K562 (cell line): ENCODE measurements around the gene FILIP1L. TPM values are rescaled to one million over a fixed set of nuclear protein-coding genes. Genes with fewer than 3 reads are reported as not detected.

Experiments
- ATF4 ChIP-seq: fragments of 450-650 bp; formaldehyde crosslinking; IDR thresholded peaks from 2 replicates; pipeline ENCODE4 v1.4.0; 2022; ENCODE audit warnings: mild to moderate bottlenecking, moderate library complexity
- DACH1 ChIP-seq: fragments of 450-650 bp; IDR thresholded peaks from 2 replicates; pipeline ENCODE4 v1.6.1; 2018; ENCODE audit not compliant: partially characterized antibody
- GTF2E2 ChIP-seq: fragments of 200-800 bp; sonication (Bioruptor generic); IDR thresholded peaks from 2 replicates; pipeline ENCODE4 v1.6.1; 2016; ENCODE audit warnings: missing genetic modification characterization, missing compliant biosample characterization
- ILK ChIP-seq: fragments of 450-650 bp; IDR thresholded peaks from 2 replicates; pipeline ENCODE4 v1.6.1; 2016; ENCODE audit warnings: missing genetic modification characterization, low read depth, mild to moderate bottlenecking, missing compliant biosample characterization, moderate library complexity, borderline replicate concordance
- JUNB ChIP-seq: fragments of 450-650 bp; formaldehyde crosslinking; conservative IDR thresholded peaks from 2 replicates; pipeline ENCODE4 v1.4.0; 2020; ENCODE audit warnings: mild to moderate bottlenecking
- KLF1 ChIP-seq: fragments of 450-650 bp; IDR thresholded peaks from 2 replicates; pipeline ENCODE4 v1.6.1; 2016; ENCODE audit warnings: missing genetic modification characterization, missing compliant biosample characterization
- MAZ ChIP-seq, 2 experiments: fragments of 450-650 bp in 1 of 2; sonication (generic) in 1 of 2; formaldehyde crosslinking; IDR thresholded peaks in 1 of 2; conservative IDR thresholded peaks in 1 of 2; 2 replicates each; pipeline versions ENCODE4 v1.4.0 to v1.5.0; 2020; ENCODE audit warnings: mild to moderate bottlenecking in 1 of 2, missing genetic modification reagents in 1 of 2
- MYC ChIP-seq, 2 experiments: fragments of 250-450 bp in 1 of 2; sonication (Bioruptor Pico) in 1 of 2; IDR thresholded peaks; 2 replicates each; pipeline versions ENCODE4 v1.5.1 to v1.6.1; 2012 to 2021; ENCODE audit warnings: low read depth in 2 of 2, borderline replicate concordance in 1 of 2, improper control_type of control experiment in 1 of 2, low read length in 1 of 2, mild to moderate bottlenecking in 1 of 2, moderate library complexity in 1 of 2
- NFE2L1 ChIP-seq: fragments of 450-650 bp; IDR thresholded peaks from 2 replicates; pipeline ENCODE4 v1.6.1; 2016; ENCODE audit warnings: missing genetic modification characterization, low read depth, mild to moderate bottlenecking, missing compliant biosample characterization, moderate library complexity, borderline replicate concordance
- NFYB ChIP-seq: IDR thresholded peaks from 2 replicates; pipeline ENCODE4 v1.6.1; 2011; ENCODE audit warnings: mild to moderate bottlenecking, moderate library complexity; ENCODE audit not compliant: insufficient read length; ENCODE audit errors: extremely low read depth
- NONO ChIP-seq, 2 experiments: fragments of 200-400 bp in 1 of 2; fragments of 450-650 bp in 1 of 2; formaldehyde crosslinking in 1 of 2; IDR thresholded peaks; 2 replicates each; pipeline ENCODE4 v1.6.1; 2017; ENCODE audit warnings: low read depth in 2 of 2, mild to moderate bottlenecking in 2 of 2, moderate library complexity in 2 of 2, low read length in 1 of 2
- PRMT5 ChIP-seq: sonication (generic); formaldehyde crosslinking; IDR thresholded peaks from 2 replicates; pipeline ENCODE4 v1.5.0; 2020; ENCODE audit warnings: missing genetic modification reagents
- RFX5 ChIP-seq: IDR thresholded peaks from 2 replicates; pipeline ENCODE4 v1.6.1; 2011; ENCODE audit warnings: low read depth, mild to moderate bottlenecking, improper control_type of control experiment, low read length
- TAF1 ChIP-seq: IDR thresholded peaks from 2 replicates; pipeline ENCODE4 v1.6.1; 2011; ENCODE audit warnings: mild to moderate bottlenecking, low read length, moderate library complexity; ENCODE audit not compliant: insufficient read depth, control insufficient read depth, severe bottlenecking; ENCODE audit errors: extremely low read depth
- TARDBP ChIP-seq: fragments of 450-650 bp; IDR thresholded peaks from 2 replicates; pipeline ENCODE4 v1.6.1; 2016
- ZNF146 ChIP-seq: IDR thresholded peaks from one replicate; pipeline ENCODE4 v1.6.1; 2018; ENCODE audit warnings: missing compliant biosample characterization; ENCODE audit not compliant: unreplicated experiment
- ZNF197 ChIP-seq: fragments of 200-800 bp; sonication (Bioruptor generic); IDR thresholded peaks from 2 replicates; pipeline ENCODE4 v1.6.1; 2016; ENCODE audit warnings: low read depth, missing genetic modification characterization, missing compliant biosample characterization
- ZNF311 ChIP-seq: fragments of 250-450 bp; sonication (Bioruptor Pico); IDR thresholded peaks from 2 replicates; pipeline ENCODE4 v1.4.0; 2020; ENCODE audit warnings: mild to moderate bottlenecking, moderate library complexity
- ZNF436 ChIP-seq: fragments of 250-450, 450-650 bp; sonication (Bioruptor Pico); formaldehyde crosslinking; IDR thresholded peaks from 2 replicates; pipeline ENCODE4 v1.7.0; 2020; ENCODE audit warnings: mild to moderate bottlenecking
- ZNF551 ChIP-seq: fragments of 250-450 bp; sonication (Bioruptor Pico); IDR thresholded peaks from 2 replicates; pipeline ENCODE4 v1.5.0; 2021; ENCODE audit warnings: mild to moderate bottlenecking, moderate library complexity
- ZNF561 ChIP-seq: fragments of 450-650 bp; formaldehyde crosslinking; conservative IDR thresholded peaks from 2 replicates; pipeline ENCODE4 v1.4.0; 2020; ENCODE audit warnings: mild to moderate bottlenecking, moderate library complexity
- ZNF740 ChIP-seq, 3 experiments: fragments of 200-800 bp in 1 of 3; sonication (Bioruptor generic) in 1 of 3; sonication (generic) in 1 of 3; formaldehyde crosslinking in 1 of 3; IDR thresholded peaks; 2 replicates each; pipeline versions ENCODE4 v1.6.1 to v1.8.0; 2016 to 2022; ENCODE audit warnings: mild to moderate bottlenecking in 2 of 3, missing compliant biosample characterization in 2 of 3, missing genetic modification characterization in 2 of 3, missing genetic modification reagents in 1 of 3
- polyA plus RNA-seq, 8 experiments: library from polyadenylated mRNA; depleted of rRNA in 4 of 8; stranded (reverse) in 5 of 8; unstranded in 3 of 8; fragments of >200 nt; fragmentation: Nextera tagmentation in 2 of 8; fragmentation: Illumina TruSeq in 1 of 8; extraction: Ambion mirVana in 2 of 8; extraction: Trizol in 1 of 8; gene quantifications; 2 replicates each; pipeline versions ENCODE4 v1.2.1 to v1.2.3, GENCODE V29; 2011 to 2014; ENCODE audit warnings: inconsistent platforms in 1 of 8, missing spikeins in 1 of 8
- total RNA-seq, 7 experiments: library from RNA; depleted of rRNA in 6 of 7; stranded (reverse); fragments of >200 nt in 6 of 7; fragmentation: Illumina TruSeq in 2 of 7; extraction: Trizol in 2 of 7; gene quantifications; 2 replicates each; pipeline versions ENCODE4 v1.2.1 to v1.2.3, GENCODE V29; 2011 to 2021; ENCODE audit warnings: low replicate concordance in 1 of 7
- TF ChIP-seq, protein P1 (sequence below): fragments of 250-450 bp; sonication (Bioruptor Pico); IDR thresholded peaks from 2 replicates; pipeline ENCODE4 v1.5.0; 2021
- TF ChIP-seq, protein P2 (sequence below): fragments of 250-450 bp; sonication (Bioruptor Pico); IDR thresholded peaks from 2 replicates; pipeline ENCODE4 v1.8.0; 2021; ENCODE audit warnings: moderate library complexity, mild to moderate bottlenecking, inconsistent platforms

The FILIP1L gene
- total and polyA plus RNA-seq, 9 of the 15 experiments (the other 6 are each of a cell fraction or from before 2014, with no cell fraction given), result 0.50 to 2.1 (median 1.1) TPM

GRCh38 chr3:100060685-100061484, 53.4 kb downstream of the FILIP1L start (continued):
- TF ChIP-seq, protein P1, sequence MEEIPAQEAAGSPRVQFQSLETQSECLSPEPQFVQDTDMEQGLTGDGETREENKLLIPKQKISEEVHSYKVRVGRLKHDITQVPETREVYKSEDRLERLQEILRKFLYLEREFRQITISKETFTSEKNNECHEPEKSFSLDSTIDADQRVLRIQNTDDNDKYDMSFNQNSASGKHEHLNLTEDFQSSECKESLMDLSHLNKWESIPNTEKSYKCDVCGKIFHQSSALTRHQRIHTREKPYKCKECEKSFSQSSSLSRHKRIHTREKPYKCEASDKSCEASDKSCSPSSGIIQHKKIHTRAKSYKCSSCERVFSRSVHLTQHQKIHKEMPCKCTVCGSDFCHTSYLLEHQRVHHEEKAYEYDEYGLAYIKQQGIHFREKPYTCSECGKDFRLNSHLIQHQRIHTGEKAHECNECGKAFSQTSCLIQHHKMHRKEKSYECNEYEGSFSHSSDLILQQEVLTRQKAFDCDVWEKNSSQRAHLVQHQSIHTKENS (CRISPR knock-in tag), result no peak
- no peak for TF ChIP-seq ZNF551 (CRISPR knock-in tag)
- no peak for TF ChIP-seq JUNB
- no peak for TF ChIP-seq ZNF740 (CRISPR knock-in tag; IDR thresholded peaks at IDR 0.05)
- TF ChIP-seq ZNF740 (tag; IDR thresholded peaks at IDR 0.05), result no peak
- TF ChIP-seq NFYB, result no peak
- TF ChIP-seq KLF1, result no peak
- no peak for TF ChIP-seq NFE2L1 (tag)
- TF ChIP-seq TAF1, result no peak
- TF ChIP-seq PRMT5 (CRISPR knock-in tag), result no peak
- TF ChIP-seq TARDBP, result no peak
- no peak for TF ChIP-seq ZNF561 (CRISPR knock-in tag)
- TF ChIP-seq RFX5, result no peak
- TF ChIP-seq MYC (IDR thresholded peaks at IDR 0.05; ENCODE audit: low read depth, low read length), result 0 out of 2 replicates have a peak, but pooled peaks have one; percentile 30
- no peak for TF ChIP-seq MYC (CRISPR knock-in tag; IDR thresholded peaks at IDR 0.05; ENCODE audit: borderline replicate concordance, low read depth)
- TF ChIP-seq GTF2E2 (tag), result no peak
- TF ChIP-seq DACH1, result no peak
- TF ChIP-seq ZNF197 (CRISPR knock-in tag), result no peak
- no peak for TF ChIP-seq ZNF146
- TF ChIP-seq ZNF436 (CRISPR knock-in tag), result no peak
- TF ChIP-seq, protein P2, sequence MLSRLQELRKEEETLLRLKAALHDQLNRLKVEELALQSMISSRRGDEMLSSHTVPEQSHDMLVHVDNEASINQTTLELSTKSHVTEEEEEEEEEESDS (CRISPR knock-in tag), result no peak
- TF ChIP-seq ATF4 (CRISPR knock-in tag), result no peak
- no peak for TF ChIP-seq NONO (IDR thresholded peaks at IDR 0.05; ENCODE audit: low read depth in 2 of 2, low read length in 1 of 2)
- TF ChIP-seq ZNF311 (CRISPR knock-in tag), result no peak
- TF ChIP-seq MAZ (CRISPR knock-in tag; conservative IDR thresholded peaks at IDR 0.05 in 1 of 2, IDR thresholded peaks at IDR 0.05 in 1 of 2), result no peak; a peak in 1 of 4 replicates
- no peak for TF ChIP-seq ILK
